Psoas muscle (tissue), 8 donors: ENCODE data around the gene GPR31. TPM values are rescaled to one million over a fixed set of nuclear protein-coding genes. Genes with fewer than 3 reads are reported as not detected.

Experiments used
- ATAC-seq, 4 donors: fragments of 200-7000 bp; cut with Tn5 transposase; one replicate each; pipeline ENCODE4 v1.9.1; 2020; ENCODE audit warnings: moderate library complexity in 3 of 4, mild to moderate bottlenecking in 2 of 4
- DNase-seq, 2 donors: peaks; one replicate each; pipeline ENCODE4 v3.0.0-alpha.2; 2020
- H3K27ac ChIP-seq: fragments of 200-600 bp; one replicate; pipeline ENCODE4 v1.8.0; 2022
- H3K27me3 ChIP-seq, 3 donors: fragments of 200-600 bp in 1 of 3; one replicate each; pipeline versions ENCODE4 v1.6.1 to v1.8.0; 2013 to 2022; ENCODE audit warnings: low read length in 2 of 3, mild to moderate bottlenecking in 2 of 3, moderate library complexity in 1 of 3; ENCODE audit not compliant: insufficient read depth in 3 of 3
- H3K36me3 ChIP-seq, 2 donors: fragments of 200-600 bp in 1 of 2; one replicate each; pipeline versions ENCODE4 v1.6.1 to v1.8.0; 2013 to 2022; ENCODE audit warnings: low read depth in 1 of 2, mild to moderate bottlenecking in 1 of 2, moderate library complexity in 1 of 2; ENCODE audit not compliant: insufficient read depth in 1 of 2
- H3K4me1 ChIP-seq: fragments of 200-600 bp; one replicate; pipeline ENCODE4 v1.8.0; 2022
- H3K4me3 ChIP-seq: fragments of 200-600 bp; one replicate; pipeline ENCODE4 v1.8.0; 2022; ENCODE audit warnings: mild to moderate bottlenecking
- H3K9me3 ChIP-seq: fragments of 200-600 bp; one replicate; pipeline ENCODE4 v1.8.0; 2022
- WGBS, 3 donors: extraction: QIAGEN DNeasy Blood & Tissue Kit; methylation state at CpG; one replicate each; pipeline versions ENCODE4 v1.1.6 to v1.1.7; 2013; 5-methylcytosine and 5-hydroxymethylcytosine counted together
- intact Hi-C, 2 donors: fragments of 100-400 bp; cut with DNase I; formaldehyde crosslinking; loops; one replicate each; pipeline versions ENCODE4 v1.11.0 to v1.14.2; 2022
- polyA plus RNA-seq, 3 donors: library from polyadenylated mRNA; stranded (reverse); fragments of 200-250 nt; gene quantifications; one replicate each; pipeline ENCODE4 v1.2.3, GENCODE V29; 2013
- total RNA-seq, 4 donors: library from RNA; stranded (reverse); fragmentation: NEBNext Ultra II Directional in 2 of 4; extraction: Animal tissue kit (Norgen Biotek cat#: 25700) in 2 of 4; gene quantifications; one replicate each; pipeline versions ENCODE4 v1.2.1 to v1.2.4, GENCODE V29; 2021 to 2023
- TF ChIP-seq, protein P1 (sequence below): fragments of 200-600 bp; IDR thresholded peaks from one replicate; pipeline ENCODE4 v1.8.0; 2022; ENCODE audit warnings: antibody characterized with exemption
- donor health status: healthy with polysubstance abuse.
- donor health status: DM: no; HTN: no; CAD: no; lungs with moderate emphysema.
- donor health status: Bipolar disorder and iron deficiency.
- donor health status: healthy.
- donor health status: DM: yes; HTN: yes; CAD: no.
- donor health status: DM: no; HTN: no; CAD: no.
- donor health status: DM: no; HTN: no; CAD: no.
- donor health status: DM: yes; HTN: yes; CAD: no.

Gene GPR31
- total and polyA plus RNA-seq, 7 donors: not detected

DNA sequence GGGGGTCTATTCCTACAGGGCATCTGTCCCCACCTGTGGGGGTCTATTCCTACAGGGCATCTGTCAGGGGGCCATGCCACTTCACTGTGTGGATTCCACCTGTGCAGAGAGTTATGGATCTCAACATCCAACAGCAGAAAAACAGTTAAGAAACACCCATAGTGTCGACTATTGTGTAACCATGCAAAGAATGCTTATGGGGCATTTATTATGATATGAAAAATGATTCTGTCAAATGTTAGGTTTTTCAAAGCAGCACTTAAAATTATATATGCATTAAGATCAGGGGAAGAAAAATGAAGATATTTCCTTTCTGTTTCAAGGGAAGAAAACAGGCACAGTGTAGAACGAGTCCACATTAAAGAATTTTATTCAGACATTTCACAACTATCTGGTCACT lies 2.9 kb downstream of the GPR31 start:
- ATAC-seq: no peak

DNA sequence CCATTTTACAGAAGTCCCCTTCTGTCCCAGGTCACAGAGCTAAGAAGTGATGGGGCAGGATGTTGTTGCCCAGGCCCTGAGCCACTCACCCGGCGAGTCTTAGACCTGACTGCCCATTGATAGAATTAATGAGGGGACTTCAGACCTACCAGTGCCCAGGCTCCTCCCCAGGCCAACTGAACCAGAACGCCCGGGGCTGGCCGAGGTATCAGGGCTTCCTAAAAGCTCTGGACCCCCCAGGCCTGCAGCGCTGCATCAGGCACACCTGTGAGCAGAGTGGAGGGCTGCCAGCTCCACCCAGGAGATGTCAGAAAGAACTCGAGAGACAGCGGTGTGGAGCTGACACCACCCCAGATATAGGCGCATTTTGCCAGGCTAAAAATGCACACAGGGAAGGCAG lies 3.5 kb downstream of the GPR31 start:
- intact Hi-C loops: no loop called here
- TF ChIP-seq, protein P1, sequence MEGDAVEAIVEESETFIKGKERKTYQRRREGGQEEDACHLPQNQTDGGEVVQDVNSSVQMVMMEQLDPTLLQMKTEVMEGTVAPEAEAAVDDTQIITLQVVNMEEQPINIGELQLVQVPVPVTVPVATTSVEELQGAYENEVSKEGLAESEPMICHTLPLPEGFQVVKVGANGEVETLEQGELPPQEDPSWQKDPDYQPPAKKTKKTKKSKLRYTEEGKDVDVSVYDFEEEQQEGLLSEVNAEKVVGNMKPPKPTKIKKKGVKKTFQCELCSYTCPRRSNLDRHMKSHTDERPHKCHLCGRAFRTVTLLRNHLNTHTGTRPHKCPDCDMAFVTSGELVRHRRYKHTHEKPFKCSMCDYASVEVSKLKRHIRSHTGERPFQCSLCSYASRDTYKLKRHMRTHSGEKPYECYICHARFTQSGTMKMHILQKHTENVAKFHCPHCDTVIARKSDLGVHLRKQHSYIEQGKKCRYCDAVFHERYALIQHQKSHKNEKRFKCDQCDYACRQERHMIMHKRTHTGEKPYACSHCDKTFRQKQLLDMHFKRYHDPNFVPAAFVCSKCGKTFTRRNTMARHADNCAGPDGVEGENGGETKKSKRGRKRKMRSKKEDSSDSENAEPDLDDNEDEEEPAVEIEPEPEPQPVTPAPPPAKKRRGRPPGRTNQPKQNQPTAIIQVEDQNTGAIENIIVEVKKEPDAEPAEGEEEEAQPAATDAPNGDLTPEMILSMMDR: no peak
- Histone ChIP-seq H3K4me3 (no peak overlapping the region), H3K36me3 (no peaks in the 10 kb centered on the region), H3K27me3 (peaks cover 0 to 13% (median 4%) of the 10 kb centered on the region in 3 donors), H3K27ac (no peak overlapping the region), H3K4me1 (no peaks in the 10 kb centered on the region), H3K9me3 (no peaks in the 10 kb centered on the region)
- DNase-seq: no peak
- 80 to 86% (median 82%) methylated on average over 9 of the region's 9 CpGs for WGBS, 3 donors
- no peak for ATAC-seq

More for the DNA sequence above, 2.9 kb downstream of the GPR31 start:
- WGBS, 3 donors: 54 to 62% (median 55%) methylated on average over 2 of the region's 2 CpGs
- H3K9me3 ChIP-seq: no peaks in the 10 kb centered on the region
- no peak for DNase-seq
- H3K36me3 ChIP-seq: no peaks in the 10 kb centered on the region
- intact Hi-C loops: no loop called here
- H3K27me3 ChIP-seq: peaks cover 0 to 9% (median 4%) of the 10 kb centered on the region in 3 donors
- no peak overlapping the region for H3K4me3 ChIP-seq
- TF ChIP-seq, protein P1: no peak
- no peak overlapping the region for H3K27ac ChIP-seq
- no peaks in the 10 kb centered on the region for H3K4me1 ChIP-seq

DNA sequence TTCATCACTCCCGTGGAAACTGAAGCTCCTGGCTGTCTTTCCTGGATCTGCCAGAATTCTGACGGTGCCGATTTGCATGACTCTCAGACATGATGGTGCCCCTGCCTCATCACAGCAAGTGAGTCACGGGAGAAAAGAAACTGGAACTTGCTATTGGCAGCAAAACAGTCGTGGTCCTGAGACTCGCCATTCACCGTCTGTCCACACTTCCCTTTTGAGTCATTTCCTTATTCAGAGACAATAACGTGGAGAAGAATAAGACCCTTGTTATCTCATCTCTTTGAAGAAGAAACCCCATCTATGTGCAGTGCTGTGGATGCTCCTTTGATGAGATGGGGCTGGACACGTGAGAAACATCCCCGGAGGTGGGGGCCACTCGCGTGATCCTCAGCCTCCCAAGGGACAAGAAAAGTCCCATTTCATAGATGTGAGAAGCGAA lies 4.2 kb downstream of the GPR31 start:
- H3K27me3 ChIP-seq: peaks cover 0 to 14% (median 4%) of the 10 kb centered on the region in 3 donors
- no peaks in the 10 kb centered on the region for H3K36me3 ChIP-seq
- TF ChIP-seq, protein P1: no peak
- H3K27ac ChIP-seq: no peak overlapping the region
- DNase-seq (no peak), ATAC-seq (no peak)
- H3K4me3 ChIP-seq: peak overlapping the region; percentile 24
- intact Hi-C loops: no loop called here
- WGBS, 3 donors: 31 to 41% (median 37%) methylated on average over 13 of the region's 13 CpGs
- H3K9me3 ChIP-seq: no peaks in the 10 kb centered on the region
- H3K4me1 ChIP-seq: no peaks in the 10 kb centered on the region

DNA sequence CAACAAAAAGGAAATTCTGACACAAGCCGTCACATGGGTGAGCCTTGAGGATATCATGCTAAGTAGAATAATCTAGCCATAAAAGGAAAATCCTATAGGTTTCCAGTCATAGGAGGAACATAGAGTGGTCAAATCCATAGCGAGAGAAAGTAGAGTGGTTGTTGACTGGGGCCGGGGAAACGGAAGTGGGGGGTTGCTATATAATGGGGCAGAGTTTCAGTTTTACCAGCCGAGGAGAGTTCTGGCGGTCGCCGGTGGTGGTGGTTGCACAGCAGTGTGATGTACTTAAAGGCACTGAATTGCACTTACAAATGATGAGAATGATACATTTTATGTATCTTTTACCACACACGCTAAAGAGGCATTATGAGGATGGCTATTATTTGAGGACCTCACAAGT lies 4.9 kb downstream of the GPR31 start:
- 80 to 91% (median 88%) methylated on average over 9 of the region's 9 CpGs for WGBS, 3 donors
- H3K4me1 ChIP-seq: no peaks in the 10 kb centered on the region

More for the DNA sequence above, 4.9 kb downstream of the GPR31 start:
- TF ChIP-seq, protein P1: no peak
- no peak overlapping the region for H3K4me3 ChIP-seq
- H3K36me3 ChIP-seq: no peaks in the 10 kb centered on the region
- DNase-seq (no peak), ATAC-seq (no peak)
- H3K9me3 ChIP-seq: no peaks in the 10 kb centered on the region
- H3K27me3 ChIP-seq: peaks cover 0 to 18% (median 4%) of the 10 kb centered on the region in 3 donors
- no peak overlapping the region for H3K27ac ChIP-seq
- intact Hi-C loops: no loop called here
